Activated gamma-delta T cell treated with anti-CD3 and anti-CD28 coated beads, Interleukin-2, amount 50 U/mL, for 16 hours (primary cell): ENCODE results near the gene DIPK1B.

ENCODE experiments used
- DNase-seq: peaks from one replicate; pipeline ENCODE4 v3.0.0-alpha.2; 2020; ENCODE audit warnings: low read depth

The DIPK1B gene

DNA sequence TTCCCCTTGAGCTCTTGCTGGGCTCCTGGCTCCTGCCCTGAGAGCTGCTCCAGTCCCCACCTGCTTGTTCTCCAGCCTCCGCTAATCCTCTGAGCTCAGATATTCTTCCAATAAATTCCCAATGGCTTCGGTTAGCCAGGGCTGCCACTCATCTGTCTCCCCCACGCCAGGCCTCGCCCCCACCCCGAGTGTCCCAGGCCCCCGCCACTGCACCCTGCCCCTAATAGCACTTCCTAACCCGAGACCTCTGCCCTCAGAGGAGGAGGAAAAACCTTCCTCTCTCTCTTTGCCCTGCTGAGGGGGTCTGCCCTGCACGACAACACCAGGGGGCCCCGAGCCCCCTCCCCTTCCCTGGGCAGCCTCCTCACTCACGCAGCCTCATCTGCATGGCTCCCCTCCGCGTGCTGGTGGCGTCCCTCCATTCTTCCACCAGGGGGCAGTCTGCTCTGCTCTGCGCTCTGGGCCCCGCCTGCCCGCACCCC is 57.4 kb downstream of the DIPK1B start:
- peak; percentile 27 for DNase-seq

DNA sequence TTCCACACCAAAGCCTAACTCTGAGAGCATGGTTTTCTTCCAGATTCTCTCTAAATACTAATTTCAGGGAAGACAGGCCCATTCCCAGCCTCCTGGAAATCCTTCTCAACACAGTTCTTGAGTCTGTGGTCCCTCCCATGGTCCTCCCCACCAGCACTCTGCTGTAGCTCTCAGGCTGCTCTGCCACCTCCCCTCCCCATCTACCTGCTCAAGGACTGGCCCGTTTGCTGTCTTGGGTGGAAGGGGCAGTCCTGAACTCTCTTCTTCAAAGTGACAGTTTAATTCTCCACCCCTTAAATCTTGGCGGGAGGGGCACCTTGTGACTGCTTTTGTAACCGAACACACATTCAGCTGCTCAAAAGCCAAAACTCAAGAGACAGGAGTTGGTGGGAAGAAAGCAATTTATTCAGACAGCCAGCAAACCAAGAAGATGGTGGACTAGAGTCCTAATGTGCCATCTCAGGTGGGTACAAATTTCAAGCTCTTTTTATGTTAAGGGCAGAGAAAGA is 59.6 kb downstream of the DIPK1B start:
- DNase-seq, result no peak

DNA sequence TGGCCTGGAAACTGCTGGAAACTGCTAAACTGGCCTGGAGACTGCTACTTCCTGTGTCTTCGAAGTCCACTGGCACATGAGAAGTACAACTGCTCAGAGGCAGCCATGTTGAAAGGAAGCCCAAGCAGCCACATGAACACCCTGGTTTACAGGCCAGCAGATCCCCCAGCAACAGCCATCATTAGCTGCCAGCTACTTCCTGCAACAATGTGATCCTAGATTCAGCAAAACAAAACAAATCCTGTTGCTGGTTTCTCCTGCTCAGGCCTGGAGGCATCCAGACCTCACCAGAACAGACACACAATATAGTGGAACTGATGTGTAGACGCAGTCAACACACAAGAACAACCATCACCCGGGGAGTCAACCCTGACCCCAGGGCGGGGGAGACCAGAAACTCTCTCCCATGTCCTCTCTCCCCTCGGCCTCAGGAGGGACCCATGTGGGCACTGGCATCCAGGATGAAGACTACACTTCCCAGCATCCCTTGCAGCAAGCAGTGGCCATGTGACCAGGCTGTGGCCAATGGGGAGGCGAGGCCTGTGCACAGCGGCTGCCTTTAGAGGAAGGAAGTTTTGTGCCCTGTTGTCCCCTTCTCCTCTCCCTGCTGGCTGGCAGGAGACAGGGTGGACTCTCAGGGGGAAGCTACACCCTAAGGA is 61.1 kb downstream of the DIPK1B start:
- DNase-seq, result no peak
